Measurements from ENCODE around the gene GABARAP.
A peak's percentile ranks its signal among the peaks of the same experiment; 100 is the strongest.

GABARAP gene

DNA sequence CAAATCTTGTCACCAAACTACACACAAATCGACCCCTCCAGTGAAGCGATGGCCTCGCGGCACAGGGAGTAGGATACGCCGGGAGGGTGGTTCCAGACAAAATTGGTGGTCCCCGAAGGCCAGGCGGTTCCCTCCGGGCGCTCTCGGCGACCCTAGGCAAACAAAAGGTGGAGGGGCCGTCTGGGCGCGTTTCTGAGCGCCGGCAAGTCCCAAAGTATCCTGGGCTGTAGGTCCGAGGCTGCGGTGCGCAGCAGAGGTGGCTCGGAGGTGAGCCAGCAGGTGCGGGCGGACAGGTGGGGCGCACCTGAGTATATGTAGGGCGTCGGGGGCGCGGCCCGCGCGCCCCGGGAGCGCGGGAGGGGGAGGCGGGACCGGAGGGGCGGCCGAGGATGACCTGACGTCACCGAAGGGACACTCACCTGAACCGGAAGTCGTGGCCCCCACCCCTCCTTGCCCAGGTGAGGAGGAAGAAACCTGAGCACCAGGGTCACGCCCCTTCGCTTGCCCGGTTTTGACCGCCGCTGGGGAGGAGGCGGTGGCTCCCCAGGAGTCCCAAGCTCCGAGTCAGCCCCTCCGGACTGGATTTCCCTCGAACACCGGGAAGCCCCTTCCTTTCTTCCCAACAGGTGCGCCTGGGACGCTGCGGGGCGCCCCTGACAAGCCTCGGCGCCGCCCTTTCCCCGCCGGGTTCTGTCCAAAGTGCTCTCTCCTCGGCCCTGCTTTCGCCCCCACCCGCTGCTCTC, 20.1 kb upstream of the GABARAP start, which contains the start of gene CLDN7:
Gene CLDN7, minus strand, starts transcription at position 287 of the 743 bp plus-strand sequence. CDS start 435 bp downstream, outside the sequence.
- Histone ChIP-seq H4K5ac (ENCODE audit: low read length) (no peak within 1 kb of the TSS), H2BK15ac (replicated peaks; ENCODE audit: low read depth) (no peak within 1 kb of the TSS), H3K4me3 (ENCODE audit: low read length) (peak within 1 kb of the TSS; percentile 85), H3K18ac (ENCODE audit: low read length) (peak within 1 kb of the TSS; percentile 54), H3K4ac (ENCODE audit: low read depth, low read length) (peak within 1 kb of the TSS; percentile 87), H3K27me3 (ENCODE audit: insufficient read depth, low read length, poor library complexity) (no peaks in the 10 kb centered on the region), H2BK120ac (ENCODE audit: low read depth, low read length) (no peak within 1 kb of the TSS), H3K27ac (ENCODE audit: low read depth, low read length) (peak within 1 kb of the TSS; percentile 24), H3K79me2 (ENCODE audit: control insufficient read depth, insufficient read depth, low read length) (peaks cover 25% of the 10 kb centered on the region), H3K9ac (ENCODE audit: low read length) (peak within 1 kb of the TSS; percentile 96), H3K79me1 (ENCODE audit: low read length) (peaks cover 9% of the 10 kb centered on the region), H3K56ac (ENCODE audit: low read length) (peak within 1 kb of the TSS; percentile 99), H4K8ac (ENCODE audit: low read depth, low read length) (no peak within 1 kb of the TSS), H2AK5ac (ENCODE audit: low read length) (peak within 1 kb of the TSS; percentile 92), H3K36me3 (ENCODE audit: control insufficient read depth, insufficient read depth, low read length) (peaks cover 2% of the 10 kb centered on the region), H3K4me2 (ENCODE audit: low read length) (peak within 1 kb of the TSS; percentile 80), H3K4me1 (ENCODE audit: control insufficient read depth, low read depth, low read length) (peaks cover 5% of the 10 kb centered on the region), H3K23ac (ENCODE audit: low read length) (peak within 1 kb of the TSS; percentile 66), H2BK5ac (ENCODE audit: low read length) (peak within 1 kb of the TSS; percentile 52)
- peak; percentile 89 for DNase-seq
- WGBS (ENCODE audit: extremely low coverage, insufficient coverage, low lambda C conversion rate), result no CpG with 5 or more reads among the region's 64 CpGs

DNA sequence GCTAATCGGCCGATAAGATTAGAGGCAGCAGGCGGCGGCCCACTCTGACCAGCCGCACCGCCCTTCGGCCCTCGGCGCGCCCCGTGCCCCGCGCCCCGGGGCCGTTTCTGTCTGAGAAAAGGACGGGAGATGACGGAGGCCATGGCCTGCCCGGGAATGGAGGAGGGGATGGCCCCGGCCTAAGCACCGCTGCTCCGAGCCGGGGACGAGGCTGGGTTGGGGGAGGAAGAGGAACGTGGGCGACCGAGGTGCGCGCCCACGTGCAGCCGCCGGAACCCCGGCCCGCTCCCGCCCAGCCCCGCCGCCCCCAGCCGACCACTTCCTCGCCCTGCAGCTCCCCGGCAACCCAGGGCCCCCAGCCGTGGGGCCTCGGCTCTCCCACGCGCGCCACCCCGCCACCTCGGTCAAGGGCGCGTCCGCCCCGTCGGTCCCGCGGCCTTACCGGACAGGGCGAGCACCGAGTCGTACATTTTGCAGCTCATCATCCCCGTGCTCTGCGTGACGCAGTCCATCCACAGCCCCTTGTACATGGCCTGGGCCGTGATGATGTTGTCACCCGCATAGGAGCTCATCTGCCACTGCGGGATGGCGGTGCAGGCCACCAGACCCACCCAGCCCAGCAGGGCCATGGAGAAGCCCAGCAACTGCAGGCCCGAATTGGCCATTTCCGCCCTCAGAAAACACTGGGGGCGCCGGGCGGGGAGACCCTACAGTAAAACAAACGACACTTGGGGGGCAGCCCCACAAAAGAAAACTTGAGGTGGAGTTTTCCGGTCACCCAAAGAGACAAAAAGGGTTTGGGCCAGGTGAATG, 19.3 kb upstream of the GABARAP start:
- peak overlapping the region; percentile 92 for H2AK5ac ChIP-seq (ENCODE audit: low read length)
- peak overlapping the region; percentile 99 for H3K56ac ChIP-seq (ENCODE audit: low read length)
- no CpG with 5 or more reads among the region's 71 CpGs for WGBS (ENCODE audit: extremely low coverage, insufficient coverage, low lambda C conversion rate)
- H3K4me3 ChIP-seq (ENCODE audit: low read length), result peak overlapping the region; percentile 85
- H2BK15ac ChIP-seq (replicated peaks; ENCODE audit: low read depth), result no peak overlapping the region
- no peak overlapping the region for H4K5ac ChIP-seq (ENCODE audit: low read length)
- peaks cover 25% of the 10 kb centered on the region for H3K79me2 ChIP-seq (ENCODE audit: control insufficient read depth, insufficient read depth, low read length)
- H3K79me1 ChIP-seq (ENCODE audit: low read length), result peaks cover 9% of the 10 kb centered on the region
- H3K4ac ChIP-seq (ENCODE audit: low read depth, low read length), result peak overlapping the region; percentile 87
- H3K36me3 ChIP-seq (ENCODE audit: control insufficient read depth, insufficient read depth, low read length), result peaks cover 2% of the 10 kb centered on the region
- no peak overlapping the region for H4K8ac ChIP-seq (ENCODE audit: low read depth, low read length)
- H3K4me1 ChIP-seq (ENCODE audit: control insufficient read depth, low read depth, low read length), result peaks cover 5% of the 10 kb centered on the region
- H3K9ac ChIP-seq (ENCODE audit: low read length), result peak overlapping the region; percentile 96
- H3K18ac ChIP-seq (ENCODE audit: low read length), result peak overlapping the region; percentile 54
- no peak overlapping the region for H2BK120ac ChIP-seq (ENCODE audit: low read depth, low read length)
- no peaks in the 10 kb centered on the region for H3K27me3 ChIP-seq (ENCODE audit: insufficient read depth, low read length, poor library complexity)
- H3K4me2 ChIP-seq (ENCODE audit: low read length), result peak overlapping the region; percentile 38
- H3K27ac ChIP-seq (ENCODE audit: low read depth, low read length), result no peak overlapping the region
- H3K23ac ChIP-seq (ENCODE audit: low read length), result peak overlapping the region; percentile 66
- DNase-seq, result peak; percentile 39
- peak overlapping the region; percentile 45 for H2BK5ac ChIP-seq (ENCODE audit: low read length)

DNA sequence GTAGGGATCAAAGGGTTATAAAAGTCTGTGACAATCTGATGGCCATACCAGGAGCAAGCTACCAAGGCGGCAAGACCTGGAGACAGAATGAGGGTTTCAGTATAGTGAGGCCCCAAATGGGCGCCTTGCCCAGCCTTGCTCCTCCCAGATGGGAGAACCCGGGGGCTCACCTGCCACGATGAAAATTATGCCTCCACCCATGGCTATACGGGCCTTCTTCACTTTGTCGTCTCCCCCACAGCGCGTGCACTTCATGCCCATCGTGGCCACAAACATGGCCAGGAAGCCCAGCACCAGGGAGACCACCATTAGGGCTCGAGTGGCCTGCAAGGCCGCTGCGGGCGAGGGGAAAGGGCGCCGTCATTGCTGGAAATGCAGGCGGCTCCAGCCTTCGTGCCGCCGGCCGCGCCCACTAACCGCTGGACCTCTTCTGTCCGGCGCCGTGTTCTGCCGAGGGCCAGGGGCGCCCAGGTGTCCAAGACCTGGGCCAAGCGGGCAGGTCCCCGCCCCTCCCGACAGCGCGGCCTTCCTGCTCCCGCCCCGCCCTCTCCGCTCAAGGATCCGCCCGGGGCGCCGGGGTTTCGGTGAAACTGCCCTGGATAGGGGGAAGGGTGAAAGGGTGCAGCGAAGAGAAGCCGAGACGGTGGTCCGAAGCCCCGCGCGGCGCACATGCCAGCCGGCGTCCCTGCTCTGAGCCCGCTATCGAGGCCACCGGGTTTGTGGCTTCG, 18.6 kb upstream of the GABARAP start:
- Histone ChIP-seq H3K4ac (ENCODE audit: low read depth, low read length) (peak overlapping the region; percentile 87), H4K5ac (ENCODE audit: low read length) (no peak overlapping the region), H2BK15ac (replicated peaks; ENCODE audit: low read depth) (no peak overlapping the region), H3K4me3 (ENCODE audit: low read length) (peak overlapping the region; percentile 39), H3K27me3 (ENCODE audit: insufficient read depth, low read length, poor library complexity) (no peaks in the 10 kb centered on the region), H3K18ac (ENCODE audit: low read length) (peak overlapping the region; percentile 54), H3K9ac (ENCODE audit: low read length) (peak overlapping the region; percentile 96), H2BK5ac (ENCODE audit: low read length) (no peak overlapping the region), H3K27ac (ENCODE audit: low read depth, low read length) (no peak overlapping the region), H4K8ac (ENCODE audit: low read depth, low read length) (no peak overlapping the region), H3K4me1 (ENCODE audit: control insufficient read depth, low read depth, low read length) (peaks cover 5% of the 10 kb centered on the region), H2BK120ac (ENCODE audit: low read depth, low read length) (no peak overlapping the region), H2AK5ac (ENCODE audit: low read length) (no peak overlapping the region), H3K36me3 (ENCODE audit: control insufficient read depth, insufficient read depth, low read length) (peaks cover 2% of the 10 kb centered on the region), H3K23ac (ENCODE audit: low read length) (peak overlapping the region; percentile 68), H3K56ac (ENCODE audit: low read length) (peak overlapping the region; percentile 99), H3K79me1 (ENCODE audit: low read length) (peaks cover 9% of the 10 kb centered on the region), H3K4me2 (ENCODE audit: low read length) (peak overlapping the region; percentile 33), H3K79me2 (ENCODE audit: control insufficient read depth, insufficient read depth, low read length) (peaks cover 25% of the 10 kb centered on the region)
- DNase-seq, result peak; percentile 80
- WGBS (ENCODE audit: extremely low coverage, insufficient coverage, low lambda C conversion rate), result no CpG with 5 or more reads among the region's 54 CpGs

DNA sequence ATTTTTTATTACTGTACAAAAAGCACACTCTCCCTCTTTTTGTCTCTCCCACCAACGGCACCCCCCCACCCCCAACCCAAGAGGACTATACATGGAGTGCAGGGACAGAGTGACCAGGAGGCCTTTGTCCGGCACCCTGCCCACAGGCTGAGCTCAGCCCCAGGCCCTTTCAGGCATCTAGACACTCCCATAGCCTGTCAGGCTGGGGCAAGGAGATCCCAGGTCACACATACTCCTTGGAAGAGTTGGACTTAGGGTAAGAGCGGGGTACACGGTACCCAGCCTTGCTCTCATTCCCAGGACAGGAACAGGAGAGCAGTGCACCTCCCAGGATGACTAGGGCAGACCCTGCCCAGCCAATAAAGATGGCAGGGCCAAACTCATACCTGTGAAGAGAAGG, 17.9 kb upstream of the GABARAP start:
- no CpG with 5 or more reads among the region's 4 CpGs for WGBS (ENCODE audit: extremely low coverage, insufficient coverage, low lambda C conversion rate)
- Histone ChIP-seq H2AK5ac (ENCODE audit: low read length) (peak overlapping the region; percentile 24), H3K27me3 (ENCODE audit: insufficient read depth, low read length, poor library complexity) (no peaks in the 10 kb centered on the region), H3K27ac (ENCODE audit: low read depth, low read length) (no peak overlapping the region), H4K8ac (ENCODE audit: low read depth, low read length) (no peak overlapping the region), H3K56ac (ENCODE audit: low read length) (peak overlapping the region; percentile 99), H3K4me3 (ENCODE audit: low read length) (no peak overlapping the region), H3K79me1 (ENCODE audit: low read length) (peaks cover 9% of the 10 kb centered on the region), H3K4me2 (ENCODE audit: low read length) (peak overlapping the region; percentile 33), H3K4me1 (ENCODE audit: control insufficient read depth, low read depth, low read length) (peaks cover 5% of the 10 kb centered on the region), H3K36me3 (ENCODE audit: control insufficient read depth, insufficient read depth, low read length) (peaks cover 2% of the 10 kb centered on the region), H3K4ac (ENCODE audit: low read depth, low read length) (no peak overlapping the region), H4K5ac (ENCODE audit: low read length) (no peak overlapping the region), H2BK15ac (replicated peaks; ENCODE audit: low read depth) (no peak overlapping the region), H3K18ac (ENCODE audit: low read length) (no peak overlapping the region), H3K9ac (ENCODE audit: low read length) (peak overlapping the region; percentile 96), H3K79me2 (ENCODE audit: control insufficient read depth, insufficient read depth, low read length) (peaks cover 25% of the 10 kb centered on the region), H2BK120ac (ENCODE audit: low read depth, low read length) (no peak overlapping the region), H3K23ac (ENCODE audit: low read length) (peak overlapping the region; percentile 68), H2BK5ac (ENCODE audit: low read length) (no peak overlapping the region)
- DNase-seq, result no peak

DNA sequence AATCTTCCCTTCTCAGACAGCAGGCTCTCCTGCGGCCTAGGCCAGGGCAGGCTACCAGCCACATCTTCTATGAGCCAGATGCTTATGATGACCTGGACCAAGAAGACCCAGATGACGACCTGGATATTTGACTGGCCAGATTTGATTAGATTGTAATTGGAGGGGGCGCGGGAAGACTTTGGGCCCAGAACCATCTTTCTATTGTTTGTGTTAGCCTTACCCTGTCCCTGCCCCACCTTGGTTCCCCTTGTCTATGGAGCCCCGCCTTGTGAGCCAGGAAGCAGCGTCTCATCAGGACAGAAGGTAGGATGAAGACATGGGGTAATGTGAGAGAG, 17.3 kb upstream of the GABARAP start:
- Histone ChIP-seq H3K4me1 (ENCODE audit: control insufficient read depth, low read depth, low read length) (peaks cover 5% of the 10 kb centered on the region), H3K27ac (ENCODE audit: low read depth, low read length) (no peak overlapping the region), H3K79me2 (ENCODE audit: control insufficient read depth, insufficient read depth, low read length) (peaks cover 25% of the 10 kb centered on the region), H4K8ac (ENCODE audit: low read depth, low read length) (no peak overlapping the region), H2BK15ac (replicated peaks; ENCODE audit: low read depth) (no peak overlapping the region), H3K36me3 (ENCODE audit: control insufficient read depth, insufficient read depth, low read length) (peaks cover 4% of the 10 kb centered on the region), H2BK120ac (ENCODE audit: low read depth, low read length) (no peak overlapping the region), H2BK5ac (ENCODE audit: low read length) (no peak overlapping the region), H3K4ac (ENCODE audit: low read depth, low read length) (no peak overlapping the region), H3K18ac (ENCODE audit: low read length) (no peak overlapping the region), H3K4me3 (ENCODE audit: low read length) (no peak overlapping the region), H4K5ac (ENCODE audit: low read length) (no peak overlapping the region), H3K79me1 (ENCODE audit: low read length) (peaks cover 11% of the 10 kb centered on the region), H3K9ac (ENCODE audit: low read length) (no peak overlapping the region), H3K27me3 (ENCODE audit: insufficient read depth, low read length, poor library complexity) (no peaks in the 10 kb centered on the region), H2AK5ac (ENCODE audit: low read length) (no peak overlapping the region), H3K23ac (ENCODE audit: low read length) (no peak overlapping the region), H3K4me2 (ENCODE audit: low read length) (no peak overlapping the region), H3K56ac (ENCODE audit: low read length) (no peak overlapping the region)
- DNase-seq, result no peak
- no CpG with 5 or more reads among the region's 6 CpGs for WGBS (ENCODE audit: extremely low coverage, insufficient coverage, low lambda C conversion rate)
